WI38 (cell line): ENCODE results near the gene SDF4.

Experiments used
- H3K4me3 ChIP-seq: 2 replicates; pipeline ENCODE4 v1.5.1; 2011; ENCODE audit warnings: low read depth, mild to moderate bottlenecking, control low read depth, low read length
- TF ChIP-seq, protein P1 (sequence below): IDR thresholded peaks from 2 replicates; pipeline ENCODE4 v1.5.1; 2012; ENCODE audit warnings: low read depth, mild to moderate bottlenecking, control low read depth, low read length

The SDF4 gene

GRCh38 chr1:1191734-1192133, 40.1 kb downstream of the SDF4 start:
- TF ChIP-seq, protein P1, sequence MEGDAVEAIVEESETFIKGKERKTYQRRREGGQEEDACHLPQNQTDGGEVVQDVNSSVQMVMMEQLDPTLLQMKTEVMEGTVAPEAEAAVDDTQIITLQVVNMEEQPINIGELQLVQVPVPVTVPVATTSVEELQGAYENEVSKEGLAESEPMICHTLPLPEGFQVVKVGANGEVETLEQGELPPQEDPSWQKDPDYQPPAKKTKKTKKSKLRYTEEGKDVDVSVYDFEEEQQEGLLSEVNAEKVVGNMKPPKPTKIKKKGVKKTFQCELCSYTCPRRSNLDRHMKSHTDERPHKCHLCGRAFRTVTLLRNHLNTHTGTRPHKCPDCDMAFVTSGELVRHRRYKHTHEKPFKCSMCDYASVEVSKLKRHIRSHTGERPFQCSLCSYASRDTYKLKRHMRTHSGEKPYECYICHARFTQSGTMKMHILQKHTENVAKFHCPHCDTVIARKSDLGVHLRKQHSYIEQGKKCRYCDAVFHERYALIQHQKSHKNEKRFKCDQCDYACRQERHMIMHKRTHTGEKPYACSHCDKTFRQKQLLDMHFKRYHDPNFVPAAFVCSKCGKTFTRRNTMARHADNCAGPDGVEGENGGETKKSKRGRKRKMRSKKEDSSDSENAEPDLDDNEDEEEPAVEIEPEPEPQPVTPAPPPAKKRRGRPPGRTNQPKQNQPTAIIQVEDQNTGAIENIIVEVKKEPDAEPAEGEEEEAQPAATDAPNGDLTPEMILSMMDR = no peak
- no peak overlapping the region for H3K4me3 ChIP-seq

DNA sequence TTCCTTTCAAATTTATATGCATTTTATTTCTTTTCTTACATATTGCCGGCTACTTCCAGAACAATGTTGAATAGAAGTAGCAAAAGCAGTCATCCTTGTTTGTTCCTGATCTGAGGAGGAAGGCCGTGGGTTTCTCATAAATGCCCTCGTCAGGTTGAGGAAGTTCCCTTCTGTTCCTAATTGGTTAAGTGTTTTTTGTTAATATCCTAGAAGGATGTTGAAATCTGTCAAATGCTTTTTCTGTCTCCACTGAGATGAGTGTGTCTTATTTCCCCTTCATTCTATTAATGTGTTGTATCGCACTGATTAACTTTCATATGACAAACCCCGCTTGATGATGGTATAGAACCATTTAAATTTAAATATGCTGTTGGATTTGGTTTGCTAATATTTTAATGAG, 42.7 kb downstream of the SDF4 start:
- TF ChIP-seq, protein P1 = no peak
- H3K4me3 ChIP-seq = no peak overlapping the region

- no peak overlapping the region for H3K4me3 ChIP-seq
- TF ChIP-seq, protein P1 = no peak
These were observed 43.9 kb downstream of the SDF4 start for GRCh38 chr1:1187938-1188337.

GRCh38 chr1:1185101-1185765, 46.6 kb downstream of the SDF4 start:
- TF ChIP-seq, protein P1 = no peak
- no peak overlapping the region for H3K4me3 ChIP-seq

GRCh38 chr1:1183833-1184775, 47.7 kb downstream of the SDF4 start:
- TF ChIP-seq, protein P1 = no peak
- no peak overlapping the region for H3K4me3 ChIP-seq

GRCh38 chr1:1183221-1183747, 48.5 kb downstream of the SDF4 start:
- H3K4me3 ChIP-seq = no peak overlapping the region
- TF ChIP-seq, protein P1 = no peak
